ACC112 (cell line): Measurements from ENCODE around the gene RBM46.
A peak's percentile ranks its signal among the peaks of the same experiment; 100 is the strongest.

ENCODE experiments used
- H2AFZ ChIP-seq: fragments of 200-600 bp; sonication (generic); one replicate; pipeline ENCODE4 v1.6.0; 2017; ENCODE audit warnings: antibody characterized with exemption, low read length; ENCODE audit not compliant: unreplicated experiment
- H3K27ac ChIP-seq: fragments of 200-600 bp; sonication (generic); 2 replicates; pipeline ENCODE4 v1.5.1; 2014; ENCODE audit warnings: low read depth, mild to moderate bottlenecking, antibody characterized with exemption, low read length, moderate library complexity
- H3K27me3 ChIP-seq: fragments of 200-600 bp; sonication (generic); 2 replicates; pipeline ENCODE4 v1.6.1; 2014; ENCODE audit warnings: mild to moderate bottlenecking, antibody characterized with exemption, low read length, moderate library complexity, mixed read lengths; ENCODE audit not compliant: insufficient read depth
- H3K36me3 ChIP-seq: fragments of 200-600 bp; sonication (generic); 2 replicates; pipeline ENCODE4 v1.6.1; 2016; ENCODE audit warnings: mild to moderate bottlenecking, antibody characterized with exemption, low read length, moderate library complexity, mixed read lengths; ENCODE audit not compliant: insufficient read depth
- H3K4me1 ChIP-seq: fragments of 200-600 bp; sonication (generic); one replicate; pipeline ENCODE4 v1.6.1; 2016; ENCODE audit warnings: low read length, mixed read lengths; ENCODE audit not compliant: insufficient read depth, unreplicated experiment, control insufficient read depth
- H3K4me3 ChIP-seq: fragments of 200-600 bp; sonication (generic); 2 replicates; pipeline ENCODE4 v1.5.1; 2014; ENCODE audit warnings: mild to moderate bottlenecking, low read depth, low read length
- H3K79me2 ChIP-seq: fragments of 200-600 bp; sonication (generic); one replicate; pipeline ENCODE4 v1.6.0; 2016; ENCODE audit warnings: low read length; ENCODE audit not compliant: control insufficient read depth, unreplicated experiment, insufficient read depth

Gene RBM46, protein sequence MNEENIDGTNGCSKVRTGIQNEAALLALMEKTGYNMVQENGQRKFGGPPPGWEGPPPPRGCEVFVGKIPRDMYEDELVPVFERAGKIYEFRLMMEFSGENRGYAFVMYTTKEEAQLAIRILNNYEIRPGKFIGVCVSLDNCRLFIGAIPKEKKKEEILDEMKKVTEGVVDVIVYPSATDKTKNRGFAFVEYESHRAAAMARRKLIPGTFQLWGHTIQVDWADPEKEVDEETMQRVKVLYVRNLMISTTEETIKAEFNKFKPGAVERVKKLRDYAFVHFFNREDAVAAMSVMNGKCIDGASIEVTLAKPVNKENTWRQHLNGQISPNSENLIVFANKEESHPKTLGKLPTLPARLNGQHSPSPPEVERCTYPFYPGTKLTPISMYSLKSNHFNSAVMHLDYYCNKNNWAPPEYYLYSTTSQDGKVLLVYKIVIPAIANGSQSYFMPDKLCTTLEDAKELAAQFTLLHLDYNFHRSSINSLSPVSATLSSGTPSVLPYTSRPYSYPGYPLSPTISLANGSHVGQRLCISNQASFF

DNA sequence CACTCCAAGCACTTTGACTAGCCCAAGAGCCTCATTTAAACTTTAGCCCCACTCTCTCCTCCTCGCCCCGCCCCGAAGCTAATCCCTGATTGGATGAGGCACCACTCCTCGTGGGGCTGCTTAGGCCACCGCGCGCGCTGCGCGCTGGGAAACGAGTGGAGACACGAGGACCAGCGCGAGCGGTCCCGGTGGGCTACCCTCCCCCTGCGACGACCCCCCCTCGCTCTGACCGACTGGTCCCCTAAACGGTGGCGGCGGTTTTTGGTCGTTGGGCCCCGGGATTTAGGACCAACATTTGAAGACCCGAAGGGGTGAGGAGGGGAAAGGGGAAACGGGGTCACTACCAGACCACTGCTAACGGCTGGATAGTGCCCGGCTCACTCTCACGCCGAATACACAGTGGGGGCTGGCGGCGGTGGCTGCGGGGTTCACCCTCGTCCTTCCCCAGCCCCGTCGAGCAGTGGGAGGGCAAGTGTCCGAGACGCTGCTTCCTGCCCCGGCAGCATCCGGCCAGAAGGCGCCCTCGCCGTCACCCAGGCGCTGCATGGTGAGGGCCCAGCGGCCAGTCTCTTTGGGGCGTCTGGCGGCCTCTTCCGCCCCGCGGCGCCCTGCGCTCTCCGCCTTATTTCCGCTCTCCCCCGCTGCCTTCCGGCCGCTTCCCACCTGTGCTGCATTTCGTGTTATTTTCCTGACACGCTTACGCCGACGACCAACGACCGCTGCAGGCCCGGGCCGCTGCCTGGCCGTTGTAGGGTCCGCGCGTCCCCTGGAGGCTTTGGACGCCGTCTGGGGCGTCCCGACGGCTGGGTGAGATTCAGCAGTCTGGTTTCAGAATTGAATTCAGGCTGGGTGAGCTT is at the start of gene RBM46:
Gene RBM46, plus strand, starts transcription at position 147 of the 857 bp plus-strand sequence. CDS start 15,481 bp downstream, outside the sequence.
- Histone ChIP-seq H3K79me2 (no peaks in the 10 kb centered on the region), H2AFZ (no peak within 1 kb of the TSS), H3K4me1 (no peaks in the 10 kb centered on the region), H3K27ac (no peak within 1 kb of the TSS), H3K27me3 (peaks cover 15% of the 10 kb centered on the region), H3K4me3 (no peak within 1 kb of the TSS), H3K36me3 (no peaks in the 10 kb centered on the region)

DNA sequence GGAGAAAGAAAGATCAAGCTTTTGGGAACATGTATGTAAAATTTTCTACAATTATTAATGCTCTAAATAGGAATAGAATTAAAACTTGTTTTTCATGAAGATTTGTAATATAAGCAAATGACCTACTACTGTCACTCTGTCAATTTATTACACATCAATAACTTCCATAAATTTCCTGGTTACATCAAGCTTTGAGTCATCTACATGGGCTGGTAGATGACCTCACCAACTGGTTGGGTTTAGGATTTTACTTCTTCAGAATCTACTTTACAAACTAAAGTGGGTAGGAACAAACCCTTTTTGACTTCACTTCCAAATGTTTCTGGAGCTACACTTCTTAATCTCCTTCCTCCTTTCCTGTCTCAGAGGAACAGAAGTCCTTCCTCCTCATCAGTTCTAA is 49.3 kb upstream of the RBM46 start:
- H3K4me3 ChIP-seq, result no peak overlapping the region
- H3K79me2 ChIP-seq, result no peaks in the 10 kb centered on the region
- H2AFZ ChIP-seq, result no peak overlapping the region
- no peaks in the 10 kb centered on the region for H3K4me1 ChIP-seq
- H3K27ac ChIP-seq, result no peak overlapping the region
- no peaks in the 10 kb centered on the region for H3K36me3 ChIP-seq
- no peaks in the 10 kb centered on the region for H3K27me3 ChIP-seq

DNA sequence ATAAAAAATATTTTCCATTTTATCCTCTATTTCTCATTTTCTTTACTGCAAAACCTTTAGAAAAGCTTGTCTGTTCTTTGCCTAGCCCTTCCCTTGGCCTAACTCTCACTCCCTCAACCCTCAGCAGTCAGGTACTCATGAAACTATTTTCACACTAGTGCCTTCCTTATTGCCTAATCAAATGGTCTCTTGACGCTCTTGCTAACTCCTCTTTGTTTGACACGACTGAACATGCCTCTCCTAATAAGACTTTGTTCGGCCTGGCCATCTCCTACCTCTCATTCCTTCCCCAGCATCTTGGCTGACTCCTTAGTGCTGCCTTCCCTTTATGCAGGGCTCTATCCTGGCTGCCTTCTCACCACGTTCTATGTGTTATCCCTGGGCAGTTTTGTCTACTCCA is 48.4 kb upstream of the RBM46 start:
- Histone ChIP-seq H3K4me3 (no peak overlapping the region), H3K36me3 (no peaks in the 10 kb centered on the region), H3K79me2 (no peaks in the 10 kb centered on the region), H3K4me1 (no peaks in the 10 kb centered on the region), H3K27me3 (no peaks in the 10 kb centered on the region), H3K27ac (no peak overlapping the region), H2AFZ (no peak overlapping the region)

DNA sequence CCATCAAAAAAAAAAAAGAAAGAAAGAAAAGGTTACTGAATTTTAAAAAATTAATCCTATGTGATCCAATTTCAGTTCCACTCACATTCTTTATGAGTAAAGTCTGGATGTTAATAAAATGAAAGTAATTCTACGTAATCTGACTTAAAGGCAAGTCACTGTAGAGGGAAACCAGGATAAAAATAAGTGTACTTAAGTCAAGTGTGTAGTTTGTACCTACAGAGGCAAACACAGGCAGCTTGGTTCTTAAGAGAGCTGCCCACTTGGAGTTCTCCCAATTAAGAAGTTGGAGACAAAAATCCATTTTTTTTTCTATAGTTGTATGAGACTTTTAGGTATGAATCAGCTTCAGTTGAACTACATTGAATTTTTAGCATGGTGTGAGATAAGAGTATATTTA is 44.3 kb upstream of the RBM46 start:
- Histone ChIP-seq H2AFZ (no peak overlapping the region), H3K27ac (no peak overlapping the region), H3K4me1 (peaks cover 10% of the 10 kb centered on the region), H3K4me3 (no peak overlapping the region), H3K36me3 (no peaks in the 10 kb centered on the region), H3K79me2 (no peaks in the 10 kb centered on the region), H3K27me3 (peaks cover under 1% of the 10 kb centered on the region; the same call in 1 of the 2 replicates)

DNA sequence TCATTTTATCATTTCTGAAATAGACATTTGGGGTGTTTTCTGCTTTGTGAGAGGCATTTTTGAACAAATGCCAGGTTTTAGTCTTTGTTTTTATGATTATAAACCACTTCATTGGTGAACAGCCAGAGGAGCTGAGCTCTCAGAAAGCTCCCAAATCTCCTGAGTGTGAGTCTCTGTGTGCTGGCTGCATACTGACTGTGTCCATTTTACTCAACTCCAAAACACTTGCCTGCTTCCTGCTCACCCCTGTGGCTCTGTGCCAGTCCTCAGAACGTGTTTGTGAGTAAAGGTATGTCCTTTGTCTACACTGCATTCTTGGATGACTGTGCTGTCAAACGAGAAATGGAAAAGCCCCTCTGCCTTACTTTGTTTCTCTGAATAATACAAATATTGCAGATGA is 42.6 kb upstream of the RBM46 start:
- Histone ChIP-seq H3K27me3 (peaks cover 17% of the 10 kb centered on the region), H3K79me2 (no peaks in the 10 kb centered on the region), H2AFZ (no peak overlapping the region), H3K4me1 (peaks cover 10% of the 10 kb centered on the region), H3K4me3 (no peak overlapping the region), H3K36me3 (no peaks in the 10 kb centered on the region), H3K27ac (no peak overlapping the region)

DNA sequence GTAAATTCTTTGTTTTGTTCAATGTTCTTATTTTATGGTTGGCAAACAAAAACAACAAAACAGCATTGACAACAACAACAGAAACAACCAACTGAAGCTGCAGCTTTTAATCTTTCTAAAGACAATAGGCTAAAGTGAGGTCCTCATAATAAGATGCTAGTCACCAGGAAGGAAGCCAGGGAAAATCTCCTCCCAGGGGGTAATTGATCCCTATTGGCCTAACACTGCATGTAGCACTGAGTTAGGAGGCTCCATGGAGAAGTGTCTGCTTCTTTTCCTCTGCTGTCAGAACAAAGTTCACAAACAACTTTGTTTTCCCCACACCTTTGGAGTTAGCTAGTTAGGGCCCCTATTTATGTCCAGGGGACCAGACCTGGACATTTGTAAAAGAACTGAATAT is 42.0 kb upstream of the RBM46 start:
- Histone ChIP-seq H3K79me2 (no peaks in the 10 kb centered on the region), H3K36me3 (no peaks in the 10 kb centered on the region), H3K27ac (no peak overlapping the region), H3K4me3 (no peak overlapping the region), H3K27me3 (peaks cover 24% of the 10 kb centered on the region), H2AFZ (no peak overlapping the region), H3K4me1 (peaks cover 10% of the 10 kb centered on the region)

DNA sequence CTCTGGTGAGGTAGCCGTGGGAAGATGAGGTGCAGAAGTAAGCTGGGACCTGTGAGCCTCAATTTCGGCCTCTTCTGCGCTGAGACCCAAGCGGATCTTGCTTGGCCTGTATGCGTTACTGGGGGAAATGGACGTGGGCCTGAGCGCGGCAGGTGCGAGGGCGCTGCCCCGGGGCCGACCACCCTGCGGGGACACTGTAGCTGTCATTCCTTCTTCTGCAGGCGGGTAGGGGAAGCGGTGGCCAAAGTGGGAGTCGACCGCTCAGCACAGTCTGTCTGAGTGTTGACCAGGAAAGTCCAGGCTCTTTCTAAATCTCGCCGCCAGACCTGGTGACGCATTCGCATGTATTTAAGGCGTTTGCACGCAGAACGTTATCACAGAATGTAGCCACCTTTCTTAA is 40.6 kb upstream of the RBM46 start:
- H3K36me3 ChIP-seq, result no peaks in the 10 kb centered on the region
- no peak overlapping the region for H2AFZ ChIP-seq
- no peak overlapping the region for H3K4me3 ChIP-seq
- H3K79me2 ChIP-seq, result no peaks in the 10 kb centered on the region
- H3K27me3 ChIP-seq, result peaks cover 37% of the 10 kb centered on the region
- no peak overlapping the region for H3K27ac ChIP-seq
- peaks cover 10% of the 10 kb centered on the region for H3K4me1 ChIP-seq

DNA sequence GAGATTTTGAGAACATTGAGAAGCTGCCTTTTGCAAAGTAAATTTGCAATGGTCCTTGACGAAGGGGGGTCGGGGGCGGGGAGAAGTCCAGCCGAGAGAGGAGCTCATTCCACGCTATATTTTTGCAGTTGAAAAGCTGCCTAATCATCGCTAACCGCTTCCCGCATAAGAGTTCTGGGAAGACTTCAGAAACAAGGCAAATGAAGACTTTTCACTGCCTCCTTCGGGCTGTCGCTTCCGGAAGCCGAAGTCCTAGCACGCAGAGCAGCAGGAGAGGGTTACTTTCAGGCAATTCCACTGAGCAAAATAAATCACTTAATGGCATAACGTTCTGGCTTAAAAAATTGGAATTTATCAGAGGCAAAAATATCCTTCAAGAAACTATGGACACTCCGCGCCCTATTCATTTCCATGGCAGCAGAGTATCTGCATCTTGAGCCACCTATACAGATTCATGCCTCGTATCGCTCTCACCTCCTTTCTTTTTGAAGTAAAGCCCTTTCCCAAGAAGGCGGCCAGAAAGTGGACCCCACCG is 39.9 kb upstream of the RBM46 start:
- no peak overlapping the region for H3K4me3 ChIP-seq

DNA sequence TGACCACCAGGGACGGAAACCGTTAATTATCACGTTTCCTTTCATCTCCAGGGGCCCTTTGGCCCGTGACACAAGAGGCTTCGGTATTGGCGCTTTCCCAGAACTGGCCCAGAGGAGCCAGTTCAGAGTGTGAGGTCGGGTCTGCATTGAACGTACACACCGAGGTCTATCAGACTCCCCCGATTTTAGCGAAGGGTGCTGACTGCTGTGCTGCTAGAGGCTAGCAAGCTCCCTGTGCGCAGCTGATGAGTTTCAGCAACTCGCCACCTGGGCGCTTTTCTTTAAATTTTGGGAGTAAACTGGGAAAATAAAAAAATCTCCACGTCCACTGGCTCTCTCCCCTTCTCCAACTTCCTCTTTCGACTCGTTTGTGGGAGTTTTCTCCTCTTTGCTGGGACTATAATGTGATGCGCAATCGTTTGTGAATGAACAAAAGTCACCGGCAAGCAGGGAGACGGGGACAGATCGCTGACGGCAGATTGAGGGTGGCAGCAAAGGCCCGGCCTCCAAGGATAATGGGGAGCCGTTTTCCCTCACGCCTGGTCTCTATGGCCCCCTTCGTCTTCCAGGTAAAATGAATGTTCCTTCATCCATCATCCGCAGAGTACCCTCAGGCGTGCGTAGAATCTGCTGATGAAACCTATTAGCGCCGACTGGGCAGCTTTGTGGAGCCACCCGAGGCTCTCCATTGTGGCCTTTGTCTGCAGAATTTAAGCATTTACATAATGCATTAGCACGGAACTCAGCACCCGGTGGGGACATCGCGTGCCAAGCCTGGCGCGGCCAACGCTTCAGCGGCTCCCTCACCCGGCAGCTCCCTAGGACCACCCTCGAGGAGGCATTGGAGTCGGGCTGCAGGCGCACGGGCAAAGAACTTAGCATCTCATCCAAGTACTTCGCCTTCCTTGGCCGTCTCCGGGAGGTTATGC is 38.9 kb upstream of the RBM46 start:
- H3K4me3 ChIP-seq, result peak overlapping the region; percentile 56
- no peak overlapping the region for H3K27ac ChIP-seq
- H3K79me2 ChIP-seq, result no peaks in the 10 kb centered on the region
- H2AFZ ChIP-seq, result no peak overlapping the region
- peaks cover 54% of the 10 kb centered on the region for H3K27me3 ChIP-seq
- peaks cover 10% of the 10 kb centered on the region for H3K4me1 ChIP-seq
- H3K36me3 ChIP-seq, result no peaks in the 10 kb centered on the region

More for the DNA sequence above, 39.9 kb upstream of the RBM46 start:
- Histone ChIP-seq H3K4me1 (peaks cover 10% of the 10 kb centered on the region), H2AFZ (no peak overlapping the region), H3K79me2 (no peaks in the 10 kb centered on the region), H3K27me3 (peaks cover 44% of the 10 kb centered on the region), H3K36me3 (no peaks in the 10 kb centered on the region), H3K27ac (no peak overlapping the region)
